CD14-positive monocyte (primary cell): ENCODE results near the gene ZC3H13. TPM values are rescaled to one million over a fixed set of nuclear protein-coding genes. Genes with fewer than 3 reads are reported as not detected.

Experiments
- DNase-seq, 3 donors: peaks; one replicate each; pipeline ENCODE4 v3.0.0-alpha.2; 2011 to 2022
- H2AFZ ChIP-seq: 2 replicates; pipeline ENCODE4 v1.6.0; 2012; ENCODE audit warnings: mild to moderate bottlenecking, low read depth, low read length, inconsistent platforms; ENCODE audit not compliant: insufficient read depth, poor library complexity, severe bottlenecking
- H3K27ac ChIP-seq, 2 donors: 1 replicate in 1 of 2; 2 replicates in 1 of 2; pipeline ENCODE4 v1.5.1; 2012 to 2013; ENCODE audit warnings: low read length in 2 of 2, control low read depth in 1 of 2, inconsistent platforms in 1 of 2, low read depth in 1 of 2, mild to moderate bottlenecking in 1 of 2
- H3K27me3 ChIP-seq, 2 donors: one replicate each; pipeline versions ENCODE4 v1.6.0 to v1.6.1; 2011 to 2013; ENCODE audit warnings: low read length in 2 of 2; ENCODE audit not compliant: control insufficient read depth in 2 of 2, insufficient read depth in 2 of 2
- H3K36me3 ChIP-seq, 2 donors: replicated peaks in 1 of 2; 1 replicate in 1 of 2; 2 replicates in 1 of 2; pipeline versions ENCODE4 v1.5.1 to v1.6.1; 2012 to 2013; ENCODE audit warnings: low read length in 2 of 2, control low read depth in 1 of 2, inconsistent platforms in 1 of 2, mild to moderate bottlenecking in 1 of 2; ENCODE audit not compliant: insufficient read depth in 2 of 2, control insufficient read depth in 1 of 2
- H3K4me1 ChIP-seq, 2 donors: 1 replicate in 1 of 2; 2 replicates in 1 of 2; pipeline versions ENCODE4 v1.5.1 to v1.6.1; 2012 to 2013; ENCODE audit warnings: low read length in 2 of 2, control low read depth in 1 of 2, inconsistent platforms in 1 of 2, mild to moderate bottlenecking in 1 of 2, moderate library complexity in 1 of 2; ENCODE audit not compliant: insufficient read depth in 2 of 2, control insufficient read depth in 1 of 2
- H3K4me2 ChIP-seq: replicated peaks from 2 replicates; pipeline ENCODE3; 2012; ENCODE audit warnings: low read length, moderate library complexity, mild to moderate bottlenecking; ENCODE audit not compliant: poor library complexity, severe bottlenecking; ENCODE audit errors: extremely low read depth
- H3K4me3 ChIP-seq, 3 experiments: fragments of 200-600 bp in 1 of 3; sonication (generic) in 1 of 3; replicated peaks in 1 of 3; 1 replicate in 2 of 3; 2 replicates in 1 of 3; pipeline ENCODE4 v1.5.1; 2011 to 2013; ENCODE audit warnings: low read length in 3 of 3, mild to moderate bottlenecking in 3 of 3, control low read depth in 2 of 3, low read depth in 2 of 3, inconsistent platforms in 1 of 3, moderate library complexity in 1 of 3
- H3K79me2 ChIP-seq: 2 replicates; pipeline ENCODE4 v1.6.0; 2012; ENCODE audit warnings: mild to moderate bottlenecking, control low read depth, inconsistent platforms, low read length, moderate library complexity; ENCODE audit not compliant: insufficient read depth
- H3K9ac ChIP-seq: 2 replicates; pipeline ENCODE4 v1.6.0; 2017; ENCODE audit warnings: low read length, mild to moderate bottlenecking; ENCODE audit not compliant: insufficient read depth, poor library complexity, severe bottlenecking
- H3K9me3 ChIP-seq, 2 donors: replicated peaks in 1 of 2; 1 replicate in 1 of 2; 2 replicates in 1 of 2; pipeline versions ENCODE4 v1.5.1 to v1.6.1; 2012 to 2013; ENCODE audit warnings: low read length in 2 of 2, control low read depth in 1 of 2; ENCODE audit not compliant: control insufficient read depth in 1 of 2, insufficient read depth in 1 of 2
- H4K20me1 ChIP-seq: 2 replicates; pipeline ENCODE4 v1.6.0; 2012; ENCODE audit warnings: mild to moderate bottlenecking, low read length, control low read depth, moderate library complexity; ENCODE audit not compliant: insufficient read depth
- H3K27ac Mint-ChIP-seq, 7 donors: one replicate each; pipeline ENCODE4 v1.8.0; 2020; ENCODE audit warnings: mild to moderate bottlenecking in 7 of 7, mixed read lengths in 7 of 7, moderate library complexity in 6 of 7, inconsistent platforms in 2 of 7
- H3K27me3 Mint-ChIP-seq, 3 donors: one replicate each; pipeline ENCODE4 v1.8.0; 2021 to 2022; ENCODE audit warnings: low read depth in 3 of 3, mild to moderate bottlenecking in 3 of 3, mixed read lengths in 3 of 3, moderate library complexity in 3 of 3, inconsistent platforms in 1 of 3
- H3K36me3 Mint-ChIP-seq, 2 donors: one replicate each; pipeline ENCODE4 v1.8.0; 2020; ENCODE audit warnings: mixed read lengths in 2 of 2, inconsistent platforms in 1 of 2, mild to moderate bottlenecking in 1 of 2
- H3K4me1 Mint-ChIP-seq: one replicate; pipeline ENCODE4 v1.8.0; 2020; ENCODE audit warnings: mild to moderate bottlenecking, mixed read lengths
- H3K4me3 Mint-ChIP-seq, 2 donors: one replicate each; pipeline ENCODE4 v1.8.0; 2020; ENCODE audit warnings: mild to moderate bottlenecking in 2 of 2, mixed read lengths in 2 of 2, moderate library complexity in 1 of 2
- H3K9me3 Mint-ChIP-seq, 7 donors: one replicate each; pipeline ENCODE4 v1.8.0; 2020 to 2022; ENCODE audit warnings: mixed read lengths in 7 of 7, mild to moderate bottlenecking in 6 of 7, moderate library complexity in 6 of 7, inconsistent platforms in 2 of 7
- CTCF ChIP-seq: fragments of 200-600 bp; IDR thresholded peaks from one replicate; pipeline ENCODE4 v1.8.0; 2022; ENCODE audit warnings: antibody characterized with exemption, mild to moderate bottlenecking
- WGBS: methylation state at CpG from one replicate; pipeline ENCODE4 v1.1.5; 2013; ENCODE audit warnings: missing lambda C conversion rate; ENCODE audit not compliant: insufficient coverage; 5-methylcytosine and 5-hydroxymethylcytosine counted together
- intact Hi-C, 2 donors: fragments of 100-400 bp; cut with micrococcal nuclease; formaldehyde crosslinking; loops; one replicate each; pipeline versions ENCODE4 v1.15.0 to v1.15.1; 2023
- polyA plus RNA-seq, 3 donors: library from polyadenylated mRNA; depleted of rRNA in 1 of 3; unstranded in 2 of 3; stranded (reverse) in 1 of 3; fragments of 300-500 nt in 2 of 3; fragments of >200 nt in 1 of 3; fragmentation: Illumina TruSeq in 2 of 3; gene quantifications; 1 replicate in 2 of 3; 2 replicates in 1 of 3; pipeline ENCODE4 v1.2.3, GENCODE V29; 2012 to 2021

The ZC3H13 gene
- polyA plus RNA-seq, 3 donors, result 5.3 to 22.2 (median 9.7) TPM

GRCh38 chr13:46051968-46052318 is 603 bp downstream of the ZC3H13 start:
- Mint-ChIP-seq H3K36me3 (peaks cover 3 to 11% of the 10 kb centered on the region in 2 donors), H3K4me3 (peak overlapping the region; percentile 90 to 94), H3K27me3 (peaks cover 3 to 8% (median 5%) of the 10 kb centered on the region in 3 donors), H3K4me1 (peaks cover 29% of the 10 kb centered on the region), H3K9me3 (peaks cover 0 to 8% (median 2%) of the 10 kb centered on the region in 7 donors), H3K27ac (peak overlapping the region; percentile 98 to 99 (median 99))
- peaks cover 21 to 28% of the 10 kb centered on the region in 2 donors for H3K4me1 ChIP-seq
- H4K20me1 ChIP-seq, result peaks cover 4% of the 10 kb centered on the region
- H3K27ac ChIP-seq, result peak overlapping the region; percentile 96 to 98
- WGBS, result 0% methylated on average over 1 of the region's 7 CpGs
- H3K36me3 ChIP-seq, result no peaks in the 10 kb centered on the region
- DNase-seq, result no peak
- peaks cover 51% of the 10 kb centered on the region for H3K79me2 ChIP-seq
- H3K4me3 ChIP-seq, result peak overlapping the region; percentile 60 to 82 (median 82)
- intact Hi-C loops, result loop anchor here (5.0 to 10.0 kb wide), 2 partner anchors 73 to 75 kb away; no protein-coding TSS in a partner anchor
- no peak for TF ChIP-seq CTCF
- H3K4me2 ChIP-seq, result peak overlapping the region; percentile 83
- peaks cover 6 to 10% of the 10 kb centered on the region in 2 donors for H3K27me3 ChIP-seq
- peak overlapping the region; percentile 93 for H3K9ac ChIP-seq
- no peaks in the 10 kb centered on the region for H3K9me3 ChIP-seq
- peak overlapping the region; percentile 92 for H2AFZ ChIP-seq

GRCh38 chr13:46050771-46051170 is 1.8 kb downstream of the ZC3H13 start:
- Mint-ChIP-seq H3K36me3 (peaks cover 3 to 11% of the 10 kb centered on the region in 2 donors), H3K4me3 (peak overlapping the region in 1 of 2 donors; percentile 35), H3K4me1 (peaks cover 29% of the 10 kb centered on the region), H3K9me3 (peaks cover 0 to 8% (median 2%) of the 10 kb centered on the region in 7 donors), H3K27ac (no peak overlapping the region), H3K27me3 (peaks cover 3 to 8% (median 5%) of the 10 kb centered on the region in 3 donors)
- Histone ChIP-seq H3K9me3 (no peaks in the 10 kb centered on the region), H3K9ac (no peak overlapping the region), H3K27ac (no peak overlapping the region), H3K4me1 (peaks cover 21 to 28% of the 10 kb centered on the region in 2 donors), H3K4me2 (peak overlapping the region; percentile 83), H2AFZ (no peak overlapping the region), H3K79me2 (peaks cover 61% of the 10 kb centered on the region), H4K20me1 (peaks cover 6% of the 10 kb centered on the region), H3K36me3 (no peaks in the 10 kb centered on the region), H3K4me3 (no peak overlapping the region), H3K27me3 (peaks cover 6 to 10% of the 10 kb centered on the region in 2 donors)
- DNase-seq, result no peak
- intact Hi-C loops, result loop anchor here (5.0 to 10.0 kb wide), 2 partner anchors 74 to 77 kb away; no protein-coding TSS in a partner anchor
- no peak for TF ChIP-seq CTCF
